Measurements from ENCODE around the gene XRCC1. TPM values are rescaled to one million over a fixed set of nuclear protein-coding genes. Genes with fewer than 3 reads are reported as not detected.

XRCC1 gene
- total RNA-seq, 4 donors from 2014 or later, result 18.3 to 35.4 (median 25.2) TPM

GRCh38 chr19:43505941-43506340 lies 69.4 kb downstream of the XRCC1 start:
- H3K4me3 ChIP-seq, result no peak overlapping the region
- peaks cover 28% of the 10 kb centered on the region for H3K4me1 ChIP-seq
- H3K36me3 ChIP-seq, result peaks cover 18% of the 10 kb centered on the region
- H3K27ac ChIP-seq, result no peak overlapping the region
- H3K9me3 ChIP-seq, result no peaks in the 10 kb centered on the region
- no peaks in the 10 kb centered on the region for H3K27me3 ChIP-seq
- DNase-seq (ENCODE audit: low spot score in 2 of 2), result no peak
- 86% methylated on average over 5 of the region's 5 CpGs for WGBS
- TF ChIP-seq CTCF (IDR thresholded peaks at IDR 0.05) (no peak), POLR2AphosphoS5 (IDR thresholded peaks at IDR 0.05) (no peak), POLR2A (IDR thresholded peaks at IDR 0.05) (no peak), EP300 (IDR thresholded peaks at IDR 0.05) (no peak)

- Histone ChIP-seq H3K4me3 (peak overlapping the region; percentile 69), H3K4me1 (peaks cover 28% of the 10 kb centered on the region), H3K27me3 (no peaks in the 10 kb centered on the region), H3K9me3 (no peaks in the 10 kb centered on the region), H3K27ac (peak overlapping the region; percentile 88), H3K36me3 (peaks cover 15% of the 10 kb centered on the region)
- WGBS, result 76% methylated on average over 3 of the region's 3 CpGs
- no peak for TF ChIP-seq CTCF (IDR thresholded peaks at IDR 0.05)
- no peak for DNase-seq (ENCODE audit: low spot score in 2 of 2)
These were observed 70.2 kb downstream of the XRCC1 start for GRCh38 chr19:43505186-43505456.

GRCh38 chr19:43504426-43505185 lies 70.7 kb downstream of the XRCC1 start, which contains the start of gene PHLDB3:
PHLDB3 (minus strand) TSS chr19:43504746; CDS start chr19:43504118, 628 bp downstream.
- peaks cover 15% of the 10 kb centered on the region for H3K36me3 ChIP-seq
- H3K27me3 ChIP-seq, result no peaks in the 10 kb centered on the region
- peak within 1 kb of the TSS; percentile 69 for H3K4me3 ChIP-seq
- H3K9me3 ChIP-seq, result no peaks in the 10 kb centered on the region
- WGBS, result 2% methylated on average over 32 of the region's 42 CpGs
- H3K4me1 ChIP-seq, result peaks cover 28% of the 10 kb centered on the region
- TF ChIP-seq POLR2AphosphoS5 (IDR thresholded peaks at IDR 0.05) (no peak), EP300 (IDR thresholded peaks at IDR 0.05) (no peak), POLR2A (IDR thresholded peaks at IDR 0.05) (no peak), CTCF (IDR thresholded peaks at IDR 0.05) (no peak)
- H3K27ac ChIP-seq, result peak within 1 kb of the TSS; percentile 88
- no peak for DNase-seq (ENCODE audit: low spot score in 2 of 2)

GRCh38 chr19:43503501-43504425 lies 71.6 kb downstream of the XRCC1 start:
- H3K4me3 ChIP-seq, result peak overlapping the region; percentile 69
- no peaks in the 10 kb centered on the region for H3K27me3 ChIP-seq
- peaks cover 11% of the 10 kb centered on the region for H3K36me3 ChIP-seq
- H3K4me1 ChIP-seq, result peaks cover 28% of the 10 kb centered on the region
- peak overlapping the region; percentile 88 for H3K27ac ChIP-seq
- WGBS, result 2% methylated on average over 32 of the region's 64 CpGs
- peak; percentile 98 for DNase-seq (ENCODE audit: low spot score in 2 of 2)
- no peaks in the 10 kb centered on the region for H3K9me3 ChIP-seq
- TF ChIP-seq CTCF (IDR thresholded peaks at IDR 0.05) (no peak), EP300 (IDR thresholded peaks at IDR 0.05) (no peak), POLR2AphosphoS5 (IDR thresholded peaks at IDR 0.05) (no peak), POLR2A (IDR thresholded peaks at IDR 0.05) (peak in 1 of 2 donors; percentile 28)

GRCh38 chr19:43502419-43502976 lies 72.8 kb downstream of the XRCC1 start:
- TF ChIP-seq EP300 (IDR thresholded peaks at IDR 0.05), result no peak
- peaks cover 28% of the 10 kb centered on the region for H3K4me1 ChIP-seq
- no peak overlapping the region for H3K27ac ChIP-seq
- peaks cover 11% of the 10 kb centered on the region for H3K36me3 ChIP-seq
- 89% methylated on average over 20 of the region's 23 CpGs for WGBS
- DNase-seq (ENCODE audit: low spot score in 2 of 2), result no peak
- H3K9me3 ChIP-seq, result no peaks in the 10 kb centered on the region
- no peaks in the 10 kb centered on the region for H3K27me3 ChIP-seq
- peak overlapping the region; percentile 69 for H3K4me3 ChIP-seq
